Umbilical cord (tissue), 2 donors: ENCODE data around the gene FAM107B. TPM values are rescaled to one million over a fixed set of nuclear protein-coding genes. Genes with fewer than 3 reads are reported as not detected.

Experiments used
- DNase-seq: peaks from one replicate; pipeline ENCODE4 v3.0.0-alpha.2; 2015; ENCODE audit warnings: low spot score
- total RNA-seq: library from RNA; depleted of rRNA; stranded (reverse); fragments of >200 nt; gene quantifications from one replicate; pipeline ENCODE4 v1.2.3, GENCODE V29; 2014; ENCODE audit warnings: low replicate concordance; ENCODE audit not compliant: insufficient read depth

FAM107B gene
- total RNA-seq, 1 donor from 2014 or later: 27.4 TPM

- DNase-seq: no peak
These were observed 267.5 kb downstream of the FAM107B start for GRCh38 chr10:14507176-14507575.

GRCh38 chr10:14502431-14502830 is 272.3 kb downstream of the FAM107B start:
- DNase-seq: no peak

- DNase-seq: no peak
These were observed 274.4 kb downstream of the FAM107B start for GRCh38 chr10:14500172-14500765.

- DNase-seq: no peak
These were observed 275.1 kb downstream of the FAM107B start for GRCh38 chr10:14499601-14499904.

GRCh38 chr10:14498326-14498725 is 276.4 kb downstream of the FAM107B start:
- no peak for DNase-seq

- no peak for DNase-seq
These were observed 282.9 kb downstream of the FAM107B start for GRCh38 chr10:14491811-14492210.

GRCh38 chr10:14489522-14490177 is 285.0 kb downstream of the FAM107B start:
- no peak for DNase-seq

GRCh38 chr10:14487488-14487883 is 287.2 kb downstream of the FAM107B start:
- no peak for DNase-seq

GRCh38 chr10:14486777-14487487 is 287.8 kb downstream of the FAM107B start:
- DNase-seq: no peak

- no peak for DNase-seq
These were observed 288.7 kb downstream of the FAM107B start for GRCh38 chr10:14485986-14486385.

GRCh38 chr10:14483417-14483816 is 291.3 kb downstream of the FAM107B start:
- no peak for DNase-seq

- no peak for DNase-seq
These were observed 292.9 kb downstream of the FAM107B start for GRCh38 chr10:14481752-14482151.

- DNase-seq: no peak
These were observed 293.7 kb downstream of the FAM107B start for GRCh38 chr10:14481014-14481413.

- peak; percentile 79 for DNase-seq
These were observed 296.1 kb downstream of the FAM107B start for GRCh38 chr10:14478604-14479003.

- DNase-seq: no peak
These were observed 296.5 kb downstream of the FAM107B start for GRCh38 chr10:14478201-14478600.

GRCh38 chr10:14477408-14477710 is 297.3 kb downstream of the FAM107B start:
- DNase-seq: peak; percentile 51

GRCh38 chr10:14476641-14477407 is 297.9 kb downstream of the FAM107B start:
- no peak for DNase-seq

- no peak for DNase-seq
These were observed 298.7 kb downstream of the FAM107B start for GRCh38 chr10:14476006-14476405.

- DNase-seq: no peak
These were observed 300.0 kb downstream of the FAM107B start for GRCh38 chr10:14474656-14475055.

GRCh38 chr10:14470920-14471319 is 303.8 kb downstream of the FAM107B start:
- no peak for DNase-seq

GRCh38 chr10:14468726-14469125 is 306.0 kb downstream of the FAM107B start:
- no peak for DNase-seq
